Nephron progenitor cell (in vitro differentiated cells): ENCODE measurements around the gene CDC14A.
"Not testable (repeated sequence)": the region's sequence is repeated elsewhere in the genome, so short reads cannot be mapped to it uniquely, and the experiment has no call there.

Experiments used
- DNase-seq: peaks from one replicate; pipeline ENCODE4 v3.0.0; 2021
- H3K27ac Mint-ChIP-seq: 2 replicates; pipeline ENCODE4 v1.8.0; 2021; ENCODE audit warnings: mild to moderate bottlenecking, moderate library complexity, mixed read lengths
- H3K27me3 Mint-ChIP-seq: 2 replicates; pipeline ENCODE4 v1.8.0; 2021; ENCODE audit warnings: mild to moderate bottlenecking, low read depth, mixed read lengths; ENCODE audit not compliant: poor library complexity
- H3K36me3 Mint-ChIP-seq: 2 replicates; pipeline ENCODE4 v1.8.0; 2021; ENCODE audit warnings: low read depth, mixed read lengths
- H3K4me1 Mint-ChIP-seq: 2 replicates; pipeline ENCODE4 v1.8.0; 2021; ENCODE audit warnings: mixed read lengths
- H3K4me3 Mint-ChIP-seq: 2 replicates; pipeline ENCODE4 v1.8.0; 2021; ENCODE audit warnings: mild to moderate bottlenecking, moderate library complexity, mixed read lengths
- H3K9me3 Mint-ChIP-seq: 2 replicates; pipeline ENCODE4 v1.8.0; 2021; ENCODE audit warnings: mild to moderate bottlenecking, moderate library complexity, mixed read lengths
- TF ChIP-seq, protein P1 (sequence below): fragments of 200-600 bp; sonication (generic); IDR thresholded peaks from 2 replicates; pipeline ENCODE4 v1.5.0; 2021; ENCODE audit warnings: antibody characterized with exemption

The CDC14A gene

DNA sequence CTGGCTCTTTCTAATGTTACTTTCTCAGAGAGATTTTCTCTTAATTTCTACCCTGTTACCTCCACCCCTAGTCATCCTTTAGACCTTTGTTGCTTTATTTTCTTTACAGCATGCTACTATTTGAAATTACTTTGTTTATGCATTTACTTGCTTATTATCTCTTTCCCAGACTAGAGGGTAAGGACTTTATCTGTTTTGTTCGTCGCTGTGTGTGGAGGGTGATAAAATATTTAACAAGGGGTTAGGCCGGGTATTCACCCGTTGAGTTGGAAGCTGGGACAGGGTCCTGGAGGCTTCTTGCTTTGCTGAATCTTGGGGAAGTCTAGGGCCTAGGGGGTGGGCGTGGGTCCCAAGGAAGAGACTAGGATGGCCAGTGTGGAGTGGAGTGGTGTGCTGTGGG lies 43.6 kb downstream of the CDC14A start:
- no peaks in the 10 kb centered on the region for H3K9me3 Mint-ChIP-seq
- no peak for DNase-seq
- H3K27ac Mint-ChIP-seq = no peak overlapping the region
- H3K4me3 Mint-ChIP-seq = no peak overlapping the region
- H3K36me3 Mint-ChIP-seq = peaks cover 29% of the 10 kb centered on the region
- H3K27me3 Mint-ChIP-seq = no peaks in the 10 kb centered on the region
- H3K4me1 Mint-ChIP-seq = peaks cover 16% of the 10 kb centered on the region
- TF ChIP-seq, protein P1, sequence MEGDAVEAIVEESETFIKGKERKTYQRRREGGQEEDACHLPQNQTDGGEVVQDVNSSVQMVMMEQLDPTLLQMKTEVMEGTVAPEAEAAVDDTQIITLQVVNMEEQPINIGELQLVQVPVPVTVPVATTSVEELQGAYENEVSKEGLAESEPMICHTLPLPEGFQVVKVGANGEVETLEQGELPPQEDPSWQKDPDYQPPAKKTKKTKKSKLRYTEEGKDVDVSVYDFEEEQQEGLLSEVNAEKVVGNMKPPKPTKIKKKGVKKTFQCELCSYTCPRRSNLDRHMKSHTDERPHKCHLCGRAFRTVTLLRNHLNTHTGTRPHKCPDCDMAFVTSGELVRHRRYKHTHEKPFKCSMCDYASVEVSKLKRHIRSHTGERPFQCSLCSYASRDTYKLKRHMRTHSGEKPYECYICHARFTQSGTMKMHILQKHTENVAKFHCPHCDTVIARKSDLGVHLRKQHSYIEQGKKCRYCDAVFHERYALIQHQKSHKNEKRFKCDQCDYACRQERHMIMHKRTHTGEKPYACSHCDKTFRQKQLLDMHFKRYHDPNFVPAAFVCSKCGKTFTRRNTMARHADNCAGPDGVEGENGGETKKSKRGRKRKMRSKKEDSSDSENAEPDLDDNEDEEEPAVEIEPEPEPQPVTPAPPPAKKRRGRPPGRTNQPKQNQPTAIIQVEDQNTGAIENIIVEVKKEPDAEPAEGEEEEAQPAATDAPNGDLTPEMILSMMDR = no peak

DNA sequence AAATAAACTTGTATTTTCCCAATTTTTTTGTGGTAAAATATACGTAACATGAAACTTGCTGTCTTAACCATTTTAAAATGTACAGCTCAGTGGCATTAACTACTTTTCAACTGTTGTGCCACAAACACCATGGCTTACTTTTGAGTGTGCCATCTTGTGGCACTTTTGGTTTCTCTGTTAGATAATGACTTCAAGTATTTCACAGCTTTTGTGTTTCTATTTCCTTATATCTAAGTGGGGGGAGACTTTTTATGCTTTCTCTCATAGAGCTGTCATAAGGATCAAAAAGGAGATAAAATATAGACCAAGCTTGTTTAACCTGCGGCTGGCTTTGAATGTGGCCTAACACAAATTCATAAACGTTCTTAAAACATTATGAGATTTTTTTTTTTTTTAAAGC lies 44.3 kb downstream of the CDC14A start:
- TF ChIP-seq, protein P1 = no peak

DNA sequence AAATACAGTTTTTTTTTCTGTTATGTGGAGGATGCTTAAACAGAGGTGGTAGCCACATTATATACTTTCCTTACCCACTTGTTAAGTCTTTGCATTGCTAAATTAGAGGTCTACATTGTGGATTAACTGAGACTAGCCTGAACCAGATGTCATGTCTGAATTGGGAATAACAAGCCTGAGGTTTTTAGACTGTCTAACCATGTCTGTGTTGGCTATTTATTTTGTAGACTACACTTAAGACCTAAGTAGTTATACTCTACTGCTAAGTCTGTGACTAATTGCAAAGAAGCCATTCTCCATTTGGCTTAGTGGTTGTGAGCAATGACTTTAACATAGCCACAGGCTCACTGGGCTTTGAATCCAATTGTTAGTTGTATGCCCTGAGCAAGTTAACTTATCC lies 45.4 kb downstream of the CDC14A start:
- Mint-ChIP-seq H3K27ac (no peak overlapping the region), H3K27me3 (no peaks in the 10 kb centered on the region), H3K9me3 (no peaks in the 10 kb centered on the region), H3K4me1 (peaks cover 17% of the 10 kb centered on the region), H3K4me3 (no peak overlapping the region), H3K36me3 (peaks cover 34% of the 10 kb centered on the region)
- no peak for DNase-seq
- TF ChIP-seq, protein P1 = no peak

More for the DNA sequence above, 44.3 kb downstream of the CDC14A start:
- peaks cover 17% of the 10 kb centered on the region for H3K4me1 Mint-ChIP-seq
- DNase-seq = no peak
- H3K27ac Mint-ChIP-seq = no peak overlapping the region
- no peak overlapping the region for H3K4me3 Mint-ChIP-seq
- H3K9me3 Mint-ChIP-seq = no peaks in the 10 kb centered on the region
- H3K36me3 Mint-ChIP-seq = peaks cover 31% of the 10 kb centered on the region
- H3K27me3 Mint-ChIP-seq = no peaks in the 10 kb centered on the region

DNA sequence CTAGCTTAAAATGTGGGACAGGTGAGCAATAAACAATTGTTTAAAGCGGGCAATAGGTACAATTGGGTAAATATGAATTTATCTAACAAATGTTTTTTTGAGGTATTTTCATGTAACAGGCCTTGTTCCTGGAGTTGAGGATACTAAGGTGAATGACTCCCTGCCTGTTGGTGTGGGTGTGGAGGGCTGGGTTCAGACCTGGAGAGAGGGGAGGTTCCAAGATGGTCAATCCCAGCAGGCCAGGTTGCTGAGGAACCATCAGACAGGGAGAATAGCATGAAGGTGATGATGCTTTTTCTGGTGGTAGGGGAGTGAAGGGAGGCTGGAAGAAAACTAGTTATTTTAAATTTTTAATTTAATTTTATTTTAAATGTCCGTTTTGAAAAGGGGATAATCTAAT lies 46.3 kb downstream of the CDC14A start:
- no peaks in the 10 kb centered on the region for H3K27me3 Mint-ChIP-seq
- peaks cover 35% of the 10 kb centered on the region for H3K36me3 Mint-ChIP-seq
- peak overlapping the region; percentile 46 for H3K27ac Mint-ChIP-seq
- H3K4me3 Mint-ChIP-seq = no peak overlapping the region
- H3K9me3 Mint-ChIP-seq = no peaks in the 10 kb centered on the region
- no peak for DNase-seq
- TF ChIP-seq, protein P1 = no peak
- peaks cover 13% of the 10 kb centered on the region for H3K4me1 Mint-ChIP-seq

DNA sequence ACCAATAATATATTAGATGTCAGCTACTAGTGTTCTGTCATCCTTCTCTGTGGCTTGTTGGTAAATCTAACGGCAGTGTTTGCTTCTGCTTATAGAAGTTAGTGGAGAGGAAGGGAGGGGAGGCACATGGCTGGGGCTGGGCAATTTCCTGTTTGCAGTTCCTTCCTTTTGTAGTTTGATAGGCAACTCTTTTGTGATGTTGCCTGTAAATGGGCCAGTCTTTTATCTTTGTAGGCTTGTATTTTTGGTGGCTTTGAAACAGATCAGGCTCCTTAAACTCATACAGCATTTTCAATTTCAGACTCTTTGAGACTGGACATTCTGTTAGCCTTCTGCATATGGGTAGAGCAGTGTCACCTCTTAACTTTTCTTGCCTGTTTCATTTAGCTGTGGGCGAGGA lies 48.1 kb downstream of the CDC14A start:
- peaks cover 13% of the 10 kb centered on the region for H3K4me1 Mint-ChIP-seq
- DNase-seq = no peak
- no peaks in the 10 kb centered on the region for H3K9me3 Mint-ChIP-seq
- H3K27ac Mint-ChIP-seq = peak overlapping the region; percentile 66
- TF ChIP-seq, protein P1 = no peak
- H3K27me3 Mint-ChIP-seq = no peaks in the 10 kb centered on the region
- H3K36me3 Mint-ChIP-seq = peaks cover 39% of the 10 kb centered on the region
- no peak overlapping the region for H3K4me3 Mint-ChIP-seq

DNA sequence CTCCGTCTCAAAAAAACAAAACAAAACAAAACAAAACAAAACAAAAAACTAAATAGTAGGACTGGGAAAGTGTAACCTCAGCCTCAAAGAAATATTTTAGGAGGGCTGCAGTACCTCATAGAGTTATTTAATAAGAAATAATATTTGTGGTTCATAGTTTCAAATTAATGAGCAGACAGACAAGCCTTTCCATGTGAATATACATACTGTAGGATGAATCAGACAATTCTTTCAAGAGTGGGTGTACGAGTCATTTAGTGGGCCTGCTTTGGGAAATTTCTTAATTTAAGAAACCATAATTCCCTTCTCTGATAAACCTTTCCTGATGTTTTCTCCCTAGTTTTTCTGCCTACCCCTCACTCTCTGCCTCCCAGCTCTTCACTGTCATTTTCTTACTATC lies 52.5 kb downstream of the CDC14A start:
- Mint-ChIP-seq H3K27ac (no peak overlapping the region), H3K4me1 (peaks cover 11% of the 10 kb centered on the region), H3K27me3 (no peaks in the 10 kb centered on the region), H3K4me3 (no peak overlapping the region), H3K9me3 (peaks cover 27% of the 10 kb centered on the region), H3K36me3 (peaks cover 79% of the 10 kb centered on the region)
- TF ChIP-seq, protein P1 = no peak
- DNase-seq = no peak

DNA sequence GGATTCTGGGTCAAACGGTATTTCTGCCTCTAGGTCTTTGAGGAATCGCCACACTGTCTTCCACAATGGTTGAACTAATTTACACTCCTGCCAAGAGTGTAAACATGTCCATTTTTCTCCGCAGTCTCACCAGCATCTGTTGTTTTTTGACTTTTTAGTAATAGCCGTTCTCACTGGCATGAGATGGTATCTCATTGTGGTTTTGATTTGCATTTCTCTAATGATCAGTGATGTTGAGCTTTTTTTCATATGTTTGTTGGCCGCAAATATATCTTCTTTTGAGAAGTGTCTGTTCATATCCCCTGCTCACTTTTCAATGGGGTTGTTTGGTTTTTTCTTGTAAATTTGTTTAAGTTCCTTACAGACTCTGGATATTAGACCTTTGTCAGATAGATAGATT lies 53.6 kb downstream of the CDC14A start:
- not testable (repeated sequence) for H3K27me3 Mint-ChIP-seq, H3K27ac Mint-ChIP-seq, H3K4me1 Mint-ChIP-seq, DNase-seq, H3K4me3 Mint-ChIP-seq
- Mint-ChIP-seq H3K36me3 (peaks cover 74% of the 10 kb centered on the region), H3K9me3 (peaks cover 27% of the 10 kb centered on the region)

DNA sequence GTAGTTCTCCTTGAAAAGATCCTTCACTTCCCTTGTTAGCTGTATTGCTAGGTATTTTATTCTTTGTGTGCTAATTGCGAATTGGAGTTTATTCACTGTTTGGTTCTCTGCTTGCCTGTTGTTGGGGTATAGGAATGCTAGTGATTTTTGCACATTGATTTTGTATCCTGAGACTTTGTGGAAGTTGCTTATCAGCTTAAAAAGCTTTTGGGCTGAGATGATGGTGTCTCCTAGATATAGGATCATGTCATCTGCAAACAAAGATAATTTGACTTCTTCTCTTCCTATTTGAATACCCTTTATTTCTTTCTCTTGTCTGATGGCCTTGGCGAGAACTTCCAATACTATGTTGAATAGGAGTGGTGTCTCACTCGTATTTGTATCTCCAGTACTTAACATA lies 55.1 kb downstream of the CDC14A start:
- not testable (repeated sequence) for DNase-seq, H3K27me3 Mint-ChIP-seq, H3K4me3 Mint-ChIP-seq
- H3K36me3 Mint-ChIP-seq = peaks cover 70% of the 10 kb centered on the region
- peaks cover 11% of the 10 kb centered on the region for H3K4me1 Mint-ChIP-seq
- H3K27ac Mint-ChIP-seq = peak overlapping the region; percentile 26
- peaks cover 27% of the 10 kb centered on the region for H3K9me3 Mint-ChIP-seq
